HepG2 (cell line): ENCODE measurements around the gene GMCL2. TPM values are rescaled to one million over a fixed set of nuclear protein-coding genes. Genes with fewer than 3 reads are reported as not detected.

Experiments used
- ATAC-seq: fragments of 200-7000 bp; cut with Tn5 transposase; 3 replicates; pipeline ENCODE4 v1.9.1; 2020; ENCODE audit warnings: mild to moderate bottlenecking, moderate library complexity
- BruUV-seq: library from RNA; stranded (reverse); fragments of 400-500 nt; replicated peaks from 2 replicates; lab custom pipeline; 2021; lab: Mats Ljungman, UMichigan
- CTCF ChIA-PET: fragments of 300-600 bp; formaldehyde crosslinking; extraction: SDS; loops from one replicate; lab custom pipeline; 2021; ENCODE audit warnings: low total read pairs, inconsistent platforms, low intra/inter-chr PET ratio; lab: Yijun Ruan, JAX
- POLR2A ChIA-PET: fragments of 350-600 bp; sonication (Branson Sonifier 250); formaldehyde crosslinking; loops from one replicate; lab custom pipeline; 2020; ENCODE audit warnings: antibody characterized with exemption, inconsistent platforms; lab: Yijun Ruan, JAX
- DNase-seq: peaks from one replicate; pipeline ENCODE4 v3.0.0-alpha.2; 2015; ENCODE audit warnings: low spot score
- FAIRE-seq: peaks from 3 replicates; lab custom pipeline; 2011; peaks lifted over from hg19 to GRCh38; lab: Jason Lieb, UNC
- H2AFZ ChIP-seq: one replicate; pipeline ENCODE4 v1.6.1; 2011; ENCODE audit warnings: low read length, inconsistent platforms
- H3K27ac ChIP-seq: fragments of 300-600 bp; 3 replicates; pipeline ENCODE4 v1.8.0; 2011; ENCODE audit warnings: mixed run types, mild to moderate bottlenecking, mixed read lengths, low read length, inconsistent platforms; ENCODE audit not compliant: insufficient read depth; ENCODE audit errors: extremely low read length
- H3K27me3 ChIP-seq, 2 experiments: fragments of 200-600 bp in 1 of 2; 2 replicates in 1 of 2; 3 replicates in 1 of 2; pipeline versions ENCODE4 v1.6.0 to v1.8.0; 2011; ENCODE audit warnings: low read length in 2 of 2, mild to moderate bottlenecking in 2 of 2, moderate library complexity in 2 of 2, inconsistent platforms in 1 of 2; ENCODE audit not compliant: insufficient read depth in 2 of 2, control insufficient read depth in 1 of 2
- H3K36me3 ChIP-seq, 2 experiments: fragments of 200-600 bp in 1 of 2; replicated peaks in 1 of 2; 2 replicates in 1 of 2; 3 replicates in 1 of 2; pipeline versions ENCODE4 v1.5.1 to v1.8.0; 2011; ENCODE audit warnings: low read length in 2 of 2, inconsistent platforms in 1 of 2; ENCODE audit not compliant: insufficient read depth in 2 of 2, control insufficient read depth in 1 of 2
- H3K4me1 ChIP-seq: 2 replicates; pipeline ENCODE4 v1.5.1; 2012; ENCODE audit warnings: low read length, inconsistent platforms; ENCODE audit not compliant: insufficient read depth
- H3K4me2 ChIP-seq: 2 replicates; pipeline ENCODE4 v1.6.0; 2011; ENCODE audit warnings: low read depth, low read length, inconsistent platforms
- H3K4me3 ChIP-seq, 3 experiments: fragments of 200-600 bp in 1 of 3; sonication (generic), shearing (Covaris generic) in 1 of 3; replicated peaks in 1 of 3; 2 replicates each; pipeline ENCODE4 v1.5.1; 2011 to 2016; ENCODE audit warnings: low read length in 3 of 3, inconsistent platforms in 2 of 3, low read depth in 2 of 3, mild to moderate bottlenecking in 2 of 3, control low read depth in 1 of 3, mixed read lengths in 1 of 3; ENCODE audit not compliant: insufficient read depth in 1 of 3
- H3K79me2 ChIP-seq: one replicate; pipeline ENCODE4 v1.6.1; 2011; ENCODE audit warnings: low read length, inconsistent platforms; ENCODE audit not compliant: insufficient read depth
- H3K9ac ChIP-seq: 2 replicates; pipeline ENCODE4 v1.6.0; 2011; ENCODE audit warnings: mild to moderate bottlenecking, low read depth, low read length, inconsistent platforms; ENCODE audit not compliant: insufficient read depth
- H3K9me3 ChIP-seq: 2 replicates; pipeline ENCODE4 v1.5.1; 2012; ENCODE audit warnings: mild to moderate bottlenecking, low read length
- H4K20me1 ChIP-seq: 2 replicates; pipeline ENCODE4 v1.6.0; 2011; ENCODE audit warnings: inconsistent platforms, mild to moderate bottlenecking, low read length, moderate library complexity; ENCODE audit not compliant: insufficient read depth
- CBX2 ChIP-seq, 2 experiments: fragments of 200-600 bp in 1 of 2; sonication (generic); formaldehyde crosslinking in 1 of 2; IDR thresholded peaks; 2 replicates each; pipeline versions ENCODE4 v1.7.0 to v1.8.1; 2018 to 2022; ENCODE audit warnings: low read depth in 2 of 2, low read length in 1 of 2, mild to moderate bottlenecking in 1 of 2, missing genetic modification reagents in 1 of 2
- IKZF4 ChIP-seq: sonication (generic); formaldehyde crosslinking; IDR thresholded peaks from 2 replicates; pipeline ENCODE4 v1.5.1; 2020; ENCODE audit warnings: borderline replicate concordance, mild to moderate bottlenecking, low read depth, missing genetic modification reagents; ENCODE audit errors: not compliant biosample characterization
- POLR2G ChIP-seq: fragments of 200-400 bp; formaldehyde crosslinking; IDR thresholded peaks from 2 replicates; pipeline ENCODE4 v1.6.1; 2018; ENCODE audit warnings: mild to moderate bottlenecking, low read depth, low read length, moderate library complexity
- RBFOX2 ChIP-seq: fragments of 200-400 bp; formaldehyde crosslinking; IDR thresholded peaks from 2 replicates; pipeline ENCODE4 v1.6.1; 2017; ENCODE audit warnings: low read depth, mild to moderate bottlenecking, low read length
- ZNF17 ChIP-seq: sonication (generic); formaldehyde crosslinking; IDR thresholded peaks from 2 replicates; pipeline ENCODE4 v1.5.0; 2020; ENCODE audit warnings: mild to moderate bottlenecking, missing genetic modification reagents
- ZNF569 ChIP-seq: sonication (generic); formaldehyde crosslinking; IDR thresholded peaks from 2 replicates; pipeline ENCODE4 v1.5.0; 2020; ENCODE audit warnings: mild to moderate bottlenecking, missing genetic modification reagents, moderate library complexity, borderline replicate concordance
- ZNF788 ChIP-seq: sonication (generic); formaldehyde crosslinking; IDR thresholded peaks from 2 replicates; pipeline ENCODE4 v1.5.0; 2020; ENCODE audit warnings: mild to moderate bottlenecking, missing genetic modification reagents, borderline replicate concordance
- whole genome bisulfite sequencing: methylation state at CpG from one replicate; pipeline ENCODE4 v1.1.6; 2017; ENCODE audit warnings: low lambda C conversion rate; 5-methylcytosine and 5-hydroxymethylcytosine counted together
- in situ Hi-C: cut with HindIII; loops from 2 replicates; pipeline ENCODE4 v1.10.0; 2017; ENCODE audit warnings: low pct_unique_long_range_greater_than_20kb; ENCODE audit not compliant: extremely low pct_ligation_motif_present
- intact Hi-C: fragments of 100-400 bp; cut with micrococcal nuclease; formaldehyde crosslinking; loops from one replicate; pipeline ENCODE4 v1.10.0; 2022; ENCODE audit not compliant: unreplicated experiment
- polyA plus RNA-seq, 8 experiments: library from polyadenylated mRNA; depleted of rRNA in 3 of 8; stranded (reverse) in 7 of 8; unstranded in 1 of 8; fragments of >200 nt; fragmentation: Illumina TruSeq in 4 of 8; extraction: Trizol in 4 of 8; gene quantifications; 2 replicates each; pipeline versions ENCODE4 v1.2.1 to v1.2.3, GENCODE V29; 2011 to 2016; ENCODE audit warnings: low read depth in 4 of 8, missing spikeins in 1 of 8, mixed read lengths in 1 of 8; ENCODE audit not compliant: insufficient read depth in 1 of 8
- total RNA-seq, 5 experiments: library from RNA; depleted of rRNA; stranded (reverse); fragments of >200 nt; fragmentation: Illumina TruSeq; extraction: Trizol; gene quantifications; 2 replicates each; pipeline ENCODE4 v1.2.3, GENCODE V29; 2016; ENCODE audit warnings: low read depth in 1 of 5

Gene GMCL2
- total and polyA plus RNA-seq, 2 of the 13 experiments (the other 11 are each of a cell fraction or from before 2014, with no cell fraction given), result 0.03 TPM; not detected in 1

GRCh38 chr5:178228609-178229008 is 41.4 kb upstream of the GMCL2 start:
- 95% methylated on average over 11 of the region's 11 CpGs for WGBS
- Histone ChIP-seq H3K4me2 (no peak overlapping the region), H3K9me3 (no peaks in the 10 kb centered on the region), H3K79me2 (peaks cover 20% of the 10 kb centered on the region), H3K4me3 (no peak overlapping the region), H3K4me1 (peaks cover 39% of the 10 kb centered on the region), H4K20me1 (no peaks in the 10 kb centered on the region), H3K27me3 (no peaks in the 10 kb centered on the region), H3K36me3 (peaks cover 14 to 29% of the 10 kb centered on the region in 2 experiments; a peak in 4 of 5 replicates), H3K9ac (no peak overlapping the region), H3K27ac (no peak overlapping the region), H2AFZ (no peak overlapping the region)
- FAIRE-seq (no peak), ATAC-seq (no peak), DNase-seq (no peak)
- TF ChIP-seq RBFOX2, result 0 out of 2 replicates have a peak, but pooled peaks have one; percentile 46
- no peak for TF ChIP-seq ZNF569 (CRISPR knock-in tag)
- no TSS peak for BruUV-seq
- ChIA-PET CTCF (no interaction called here), POLR2A (interaction anchor here (0.6 to 1.6 kb wide), 2 partner anchors 24 to 75 kb away, joined by 3 to 5 read pairs; partner anchors contain the start of genes HNRNPAB and NHP2)
- in situ Hi-C loops, result no loop called here
- intact Hi-C loops, result no loop called here

GRCh38 chr5:178227929-178228328 is 40.8 kb upstream of the GMCL2 start:
- ChIA-PET POLR2A (interaction anchor here (1.6 kb wide), 1 partner anchor 24 kb away, joined by 5 read pairs; the partner anchor contains the start of gene HNRNPAB), CTCF (no interaction called here)
- FAIRE-seq (no peak), DNase-seq (no peak), ATAC-seq (no peak)
- WGBS, result 81% methylated on average over 3 of the region's 3 CpGs
- in situ Hi-C loops, result no loop called here
- Histone ChIP-seq H3K36me3 (peaks cover 14 to 29% of the 10 kb centered on the region in 2 experiments; a peak in 4 of 5 replicates), H3K4me1 (peaks cover 33% of the 10 kb centered on the region), H3K27ac (no peak overlapping the region), H3K9ac (no peak overlapping the region), H3K4me2 (no peak overlapping the region), H2AFZ (no peak overlapping the region), H3K4me3 (no peak overlapping the region), H3K27me3 (no peaks in the 10 kb centered on the region), H4K20me1 (no peaks in the 10 kb centered on the region), H3K9me3 (no peaks in the 10 kb centered on the region), H3K79me2 (peaks cover 20% of the 10 kb centered on the region)
- intact Hi-C loops, result no loop called here
- TF ChIP-seq CBX2 (IDR thresholded peaks at IDR 0.05; ENCODE audit: low read depth, low read length) (no peak), CBX2 (CRISPR knock-in tag; IDR thresholded peaks at IDR 0.05; ENCODE audit: low read depth) (no peak), ZNF17 (CRISPR knock-in tag) (no peak), POLR2G (0 out of 2 replicates have a peak, but pooled peaks have one; percentile 4), IKZF4 (CRISPR knock-in tag) (no peak), ZNF788 (CRISPR knock-in tag) (no peak)
- no TSS peak for BruUV-seq
